SJCRH30 (cell line): ENCODE data around the gene PDCL3. TPM values are rescaled to one million over a fixed set of nuclear protein-coding genes. Genes with fewer than 3 reads are reported as not detected.

Experiments used
- DNase-seq, 2 experiments: peaks; one replicate each; pipeline ENCODE4 v3.0.0-alpha.2; 2015 to 2020
- H3K27ac ChIP-seq: fragments of 250-450 bp; sonication (Bioruptor Pico); 2 replicates; pipeline ENCODE4 v1.5.1; 2020; ENCODE audit warnings: mild to moderate bottlenecking, moderate library complexity
- H3K27me3 ChIP-seq: fragments of 250-450 bp; sonication (Bioruptor Pico); 2 replicates; pipeline ENCODE4 v1.5.1; 2020; ENCODE audit warnings: mild to moderate bottlenecking, moderate library complexity
- H3K36me3 ChIP-seq: fragments of 250-450 bp; sonication (Bioruptor Pico); 2 replicates; pipeline ENCODE4 v1.5.1; 2020; ENCODE audit warnings: mild to moderate bottlenecking, moderate library complexity
- H3K4me1 ChIP-seq: fragments of 250-450 bp; sonication (Bioruptor Pico); 2 replicates; pipeline ENCODE4 v1.5.1; 2020; ENCODE audit warnings: mild to moderate bottlenecking, moderate library complexity
- H3K4me3 ChIP-seq: fragments of 250-450 bp; sonication (Bioruptor Pico); 2 replicates; pipeline ENCODE4 v1.5.1; 2020; ENCODE audit warnings: mild to moderate bottlenecking, moderate library complexity
- H3K9me3 ChIP-seq: fragments of 250-450 bp; sonication (Bioruptor Pico); replicated peaks from 2 replicates; pipeline ENCODE4 v1.5.1; 2020; ENCODE audit warnings: mild to moderate bottlenecking, moderate library complexity
- total RNA-seq: library from RNA; depleted of rRNA; stranded (reverse); fragments of >200 nt; shearing (Covaris generic); gene quantifications from 2 replicates; pipeline ENCODE4 v1.2.3, GENCODE V29; 2014

Gene PDCL3
- total RNA-seq, 1 experiment from 2014 or later: 22.4 TPM

DNA sequence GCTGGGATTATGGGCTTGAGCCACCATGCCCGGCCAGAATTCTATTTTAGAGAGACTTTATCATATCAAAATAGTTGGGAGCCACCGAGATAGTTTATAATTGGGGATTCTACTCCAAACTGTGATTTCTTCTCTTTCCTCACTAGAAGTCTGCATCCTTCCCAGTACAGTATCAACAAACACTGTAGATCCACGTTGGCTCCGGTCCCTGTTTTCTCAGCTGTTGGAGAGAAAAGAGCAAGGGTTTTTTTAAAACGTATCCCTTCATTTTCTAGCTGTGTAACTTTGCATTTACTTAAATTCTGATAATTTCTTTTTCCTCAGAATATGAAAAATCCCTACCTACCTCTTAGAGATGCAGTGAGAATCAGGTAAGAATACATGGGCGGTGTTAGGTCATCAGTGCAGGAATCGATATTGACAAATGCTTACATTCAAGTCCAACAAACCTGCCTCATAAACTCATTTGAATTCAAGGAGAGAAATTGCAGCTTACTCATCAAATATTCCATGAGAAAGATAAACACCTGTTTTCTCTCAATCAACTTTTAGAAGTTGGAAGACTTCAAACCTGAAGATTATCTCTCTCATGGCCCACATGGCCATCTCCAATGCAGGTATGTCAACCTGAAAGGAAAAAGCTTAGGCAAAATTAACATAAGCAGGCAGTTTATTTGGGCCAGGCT, 17.7 kb upstream of the PDCL3 start:
- no peaks in the 10 kb centered on the region for H3K36me3 ChIP-seq
- no peaks in the 10 kb centered on the region for H3K27me3 ChIP-seq
- H3K4me3 ChIP-seq: no peak overlapping the region
- DNase-seq: peak; percentile 18 to 20
- H3K9me3 ChIP-seq: no peaks in the 10 kb centered on the region
- H3K4me1 ChIP-seq: peaks cover 2% of the 10 kb centered on the region; the same call in 1 of the 2 replicates
- no peak overlapping the region for H3K27ac ChIP-seq

DNA sequence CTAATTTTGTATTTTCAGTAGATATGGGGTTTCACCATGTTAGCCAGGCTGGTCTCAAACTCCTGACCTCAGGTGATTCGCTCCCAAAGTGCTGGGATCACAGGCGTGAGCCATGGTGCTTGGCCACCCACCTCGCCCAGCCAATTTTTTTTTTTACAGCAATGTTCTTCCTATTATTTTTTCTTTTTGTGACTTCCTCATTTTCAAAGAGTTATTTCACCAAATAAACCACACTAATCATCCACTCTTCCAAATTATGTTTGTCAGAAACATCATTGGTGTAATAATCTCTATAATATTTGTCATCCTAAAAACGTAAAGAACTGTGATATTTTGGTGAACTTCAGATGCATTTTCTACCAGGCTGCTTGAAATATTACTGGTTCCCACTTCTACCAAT, 16.3 kb upstream of the PDCL3 start:
- H3K4me3 ChIP-seq: no peak overlapping the region
- H3K27me3 ChIP-seq: no peaks in the 10 kb centered on the region
- DNase-seq: no peak
- peaks cover 2% of the 10 kb centered on the region; the same call in 1 of the 2 replicates for H3K4me1 ChIP-seq
- no peaks in the 10 kb centered on the region for H3K9me3 ChIP-seq
- H3K36me3 ChIP-seq: no peaks in the 10 kb centered on the region
- H3K27ac ChIP-seq: no peak overlapping the region

DNA sequence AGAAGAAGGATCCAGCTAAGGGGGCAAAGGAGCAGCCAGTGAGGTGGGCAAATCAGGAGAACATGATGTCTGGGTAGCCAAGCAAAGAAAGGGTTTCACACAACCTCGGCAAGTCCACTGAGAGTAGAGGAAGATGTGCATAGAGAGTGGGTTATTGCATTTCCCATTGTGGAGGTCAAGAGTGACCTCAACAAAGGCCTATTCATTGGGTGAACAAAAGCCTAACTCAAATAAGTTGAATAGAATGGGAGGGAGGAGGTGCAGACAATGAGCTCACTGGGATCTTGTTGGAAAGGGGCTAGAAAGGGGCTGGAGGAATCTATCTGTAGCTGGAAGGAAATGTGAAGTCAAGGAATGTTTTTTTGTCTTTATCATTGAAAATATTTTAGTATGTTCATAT, 14.0 kb upstream of the PDCL3 start:
- DNase-seq: no peak
- no peaks in the 10 kb centered on the region for H3K36me3 ChIP-seq

GRCh38 chr2:100551303-100551702, 11.5 kb upstream of the PDCL3 start:
- no peaks in the 10 kb centered on the region for H3K36me3 ChIP-seq
- H3K4me1 ChIP-seq: no peaks in the 10 kb centered on the region
- H3K4me3 ChIP-seq: no peak overlapping the region
- no peaks in the 10 kb centered on the region for H3K27me3 ChIP-seq
- no peaks in the 10 kb centered on the region for H3K9me3 ChIP-seq
- H3K27ac ChIP-seq: no peak overlapping the region
- DNase-seq: no peak

More for the DNA sequence above, 14.0 kb upstream of the PDCL3 start:
- H3K9me3 ChIP-seq: no peaks in the 10 kb centered on the region
- no peak overlapping the region for H3K27ac ChIP-seq
- no peak overlapping the region for H3K4me3 ChIP-seq
- peaks cover 2% of the 10 kb centered on the region; the same call in 1 of the 2 replicates for H3K4me1 ChIP-seq
- H3K27me3 ChIP-seq: no peaks in the 10 kb centered on the region

- H3K36me3 ChIP-seq: no peaks in the 10 kb centered on the region
- H3K4me3 ChIP-seq: no peak overlapping the region
- no peak overlapping the region for H3K27ac ChIP-seq
- H3K9me3 ChIP-seq: no peaks in the 10 kb centered on the region
- H3K4me1 ChIP-seq: no peaks in the 10 kb centered on the region
- DNase-seq: no peak
- H3K27me3 ChIP-seq: no peaks in the 10 kb centered on the region; the same call in 1 of the 2 replicates
Measured at GRCh38 chr2:100554798-100555407, 7.9 kb upstream of the PDCL3 start.

- no peaks in the 10 kb centered on the region; the same call in 1 of the 2 replicates for H3K27me3 ChIP-seq
- H3K9me3 ChIP-seq: no peaks in the 10 kb centered on the region
- H3K36me3 ChIP-seq: no peaks in the 10 kb centered on the region
- no peak overlapping the region for H3K27ac ChIP-seq
- no peak overlapping the region for H3K4me3 ChIP-seq
- no peaks in the 10 kb centered on the region for H3K4me1 ChIP-seq
- no peak for DNase-seq
Measured at GRCh38 chr2:100556746-100557145, 6.0 kb upstream of the PDCL3 start.

GRCh38 chr2:100560216-100560830, 2.5 kb upstream of the PDCL3 start:
- no peaks in the 10 kb centered on the region for H3K9me3 ChIP-seq
- H3K4me1 ChIP-seq: no peaks in the 10 kb centered on the region
- H3K27me3 ChIP-seq: no peaks in the 10 kb centered on the region; the same call in 1 of the 2 replicates
- H3K4me3 ChIP-seq: no peak overlapping the region
- H3K36me3 ChIP-seq: no peaks in the 10 kb centered on the region
- H3K27ac ChIP-seq: no peak overlapping the region
- DNase-seq: no peak

DNA sequence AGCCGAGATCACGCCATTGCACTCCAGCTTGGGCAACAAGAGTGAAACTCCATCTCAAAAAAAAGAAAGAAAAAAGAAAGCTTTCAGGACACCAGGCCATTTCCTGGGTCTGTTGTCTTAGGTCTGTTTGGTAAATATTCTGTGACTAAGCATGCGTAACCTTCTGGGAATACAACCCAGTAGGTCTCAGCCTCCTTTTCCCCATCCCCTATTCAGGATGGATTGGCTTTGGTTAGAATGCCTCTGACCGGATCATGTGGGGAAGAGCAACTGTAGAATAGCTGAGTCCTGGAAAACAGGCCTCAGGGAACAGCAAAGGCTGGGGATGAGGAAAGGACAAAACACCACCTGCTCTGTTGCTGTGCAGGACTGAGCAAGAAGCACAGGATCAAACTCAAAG, 1.6 kb upstream of the PDCL3 start:
- H3K4me1 ChIP-seq: no peaks in the 10 kb centered on the region
- DNase-seq: no peak
- no peak overlapping the region for H3K27ac ChIP-seq
- H3K9me3 ChIP-seq: no peaks in the 10 kb centered on the region
- no peaks in the 10 kb centered on the region; the same call in 1 of the 2 replicates for H3K27me3 ChIP-seq
- no peaks in the 10 kb centered on the region for H3K36me3 ChIP-seq
- no peak overlapping the region for H3K4me3 ChIP-seq

DNA sequence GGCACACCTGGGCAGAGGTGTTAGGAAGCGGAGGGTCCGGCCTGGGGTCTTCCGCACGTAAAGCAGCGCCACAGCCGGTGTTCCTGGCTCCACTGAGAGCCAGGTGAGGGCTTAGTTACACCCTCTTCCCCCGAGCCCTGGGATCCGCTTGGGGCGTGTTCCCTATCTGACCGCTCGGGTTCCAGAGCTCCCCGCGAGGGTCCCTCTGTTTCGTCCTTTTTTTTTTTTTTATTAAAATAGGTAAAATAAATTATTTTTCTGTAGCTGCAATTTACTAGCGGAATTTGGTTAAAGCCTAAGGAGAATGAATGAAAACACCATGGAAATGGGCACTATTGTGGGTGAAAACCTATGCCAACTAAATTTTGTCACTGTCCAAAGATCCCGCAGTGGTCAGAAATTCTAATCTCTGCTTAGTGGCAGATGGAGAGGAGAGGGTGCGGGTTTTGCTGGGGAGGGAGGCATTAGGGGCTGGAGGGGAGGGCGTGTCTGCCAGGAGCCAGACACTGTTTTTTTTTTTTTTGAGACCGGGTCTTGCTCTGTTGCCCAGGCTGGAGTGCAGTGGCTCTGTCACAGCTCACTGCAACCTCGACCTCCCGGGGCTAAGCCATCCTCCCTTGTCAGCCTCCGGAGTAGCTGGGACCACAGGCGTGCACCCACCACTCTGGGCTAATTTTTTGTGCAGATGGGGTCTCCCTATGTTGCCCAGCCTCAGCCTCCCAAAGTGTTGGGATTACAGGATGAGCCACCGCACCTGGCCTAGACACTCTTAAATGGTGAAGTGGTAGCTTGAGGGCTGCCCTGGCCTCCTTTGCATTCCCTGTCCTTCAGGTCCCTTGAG, 834 bp downstream of the PDCL3 start:
- no peaks in the 10 kb centered on the region; the same call in 1 of the 2 replicates for H3K27me3 ChIP-seq
- H3K9me3 ChIP-seq: no peaks in the 10 kb centered on the region
- H3K36me3 ChIP-seq: 0 out of 2 replicates have a peak, but pooled peaks cover 2% of the 10 kb centered on the region
- H3K4me1 ChIP-seq: no peaks in the 10 kb centered on the region
- peak; percentile 10 to 27 for DNase-seq
- H3K27ac ChIP-seq: peak overlapping the region; percentile 90
- H3K4me3 ChIP-seq: peak overlapping the region; percentile 80

DNA sequence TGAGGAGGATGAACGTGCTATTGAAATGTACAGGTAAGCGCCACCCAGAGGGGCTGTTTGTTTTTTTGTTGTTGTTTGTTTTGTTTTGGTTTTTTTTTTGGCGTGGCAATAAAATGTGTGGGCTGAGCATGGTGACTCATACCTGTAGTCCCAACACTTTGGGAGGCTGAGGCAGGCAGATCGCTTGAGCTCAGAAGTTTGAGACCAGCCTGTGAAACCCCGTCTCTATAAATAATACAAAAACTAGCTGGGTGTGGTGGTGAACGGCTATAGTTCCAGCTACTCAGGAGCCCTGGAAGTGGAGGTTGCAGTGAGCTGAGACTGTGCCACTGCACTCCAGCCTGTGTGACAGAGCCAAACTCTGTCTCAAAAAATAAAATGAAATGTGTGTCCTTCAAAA, 6.2 kb downstream of the PDCL3 start:
- no peaks in the 10 kb centered on the region for H3K4me1 ChIP-seq
- H3K27ac ChIP-seq: no peak overlapping the region
- H3K36me3 ChIP-seq: peaks cover 8% of the 10 kb centered on the region; the same call in 1 of the 2 replicates
- H3K9me3 ChIP-seq: no peaks in the 10 kb centered on the region
- no peaks in the 10 kb centered on the region for H3K27me3 ChIP-seq
- DNase-seq: no peak
- no peak overlapping the region for H3K4me3 ChIP-seq

- no peak for DNase-seq
- Histone ChIP-seq H3K36me3 (peaks cover 11% of the 10 kb centered on the region; the same call in 1 of the 2 replicates), H3K27ac (no peak overlapping the region), H3K4me1 (no peaks in the 10 kb centered on the region), H3K4me3 (no peak overlapping the region), H3K27me3 (no peaks in the 10 kb centered on the region), H3K9me3 (no peaks in the 10 kb centered on the region)
Measured at GRCh38 chr2:100571668-100572067, 8.9 kb downstream of the PDCL3 start.

DNA sequence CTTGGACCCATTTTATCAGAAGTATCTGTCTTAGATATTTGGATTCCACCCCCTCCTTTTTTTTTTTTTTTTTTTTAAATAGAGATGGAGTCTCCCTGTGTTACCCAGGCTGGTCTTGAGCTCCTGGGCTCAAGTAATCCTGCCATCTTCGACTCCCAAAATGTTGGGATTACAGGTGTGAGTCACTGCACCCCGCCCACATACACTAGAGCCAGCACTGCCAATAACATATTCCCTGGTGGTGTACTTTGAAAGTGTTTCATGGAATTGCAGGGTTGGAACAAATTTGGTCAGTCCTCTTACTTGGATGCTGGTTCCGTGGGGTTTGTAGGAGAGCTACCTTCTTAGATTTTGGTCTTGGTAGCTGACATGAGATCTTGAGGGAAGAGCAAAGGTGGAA, 15.0 kb downstream of the PDCL3 start:
- H3K4me3 ChIP-seq: no peak overlapping the region

DNA sequence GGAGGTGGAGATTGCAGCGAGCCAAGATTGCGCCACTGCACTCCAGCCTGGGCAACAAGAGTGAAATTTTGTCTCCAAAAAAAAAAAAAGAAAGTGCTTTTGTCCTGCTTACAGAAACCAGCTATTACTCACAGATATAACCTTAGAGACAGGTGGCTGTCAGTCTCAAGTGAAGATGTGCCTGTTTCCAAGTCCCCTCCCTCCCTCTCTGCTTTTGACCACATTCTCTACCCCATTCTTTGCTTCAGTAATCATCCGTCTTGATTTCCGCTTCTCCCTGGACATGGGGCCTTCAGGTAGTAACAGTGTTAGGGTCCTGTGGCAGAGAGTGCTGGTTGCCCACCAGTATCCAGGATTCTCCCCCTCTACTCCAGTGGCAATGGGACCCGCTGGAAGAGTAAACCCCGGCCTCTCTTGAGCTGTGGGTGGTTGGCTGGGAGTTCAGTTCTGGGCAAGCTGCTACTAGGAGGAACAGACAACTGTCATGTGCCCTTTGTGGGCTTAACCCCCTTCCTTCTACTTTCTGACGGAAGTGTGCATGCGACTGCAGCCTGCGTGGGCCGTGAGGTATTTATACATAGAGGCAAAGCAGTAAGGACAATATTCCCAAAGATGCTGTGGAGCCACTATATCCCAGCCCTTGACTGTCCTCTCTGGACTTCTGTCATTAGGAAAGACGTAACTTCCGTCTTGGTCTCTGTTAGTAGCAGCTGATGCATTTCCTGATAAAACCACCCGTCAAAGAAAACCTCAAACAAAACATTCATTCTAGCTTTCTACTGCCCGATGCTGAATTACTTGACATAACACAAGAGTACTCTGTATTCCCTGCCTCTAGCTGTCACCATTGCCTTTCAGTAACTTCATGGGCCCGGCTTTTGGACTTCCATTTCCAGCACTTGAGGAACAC, 17.8 kb downstream of the PDCL3 start:
- Histone ChIP-seq H3K9me3 (no peaks in the 10 kb centered on the region), H3K27ac (no peak overlapping the region), H3K4me3 (no peak overlapping the region), H3K4me1 (no peaks in the 10 kb centered on the region), H3K27me3 (no peaks in the 10 kb centered on the region), H3K36me3 (no peaks in the 10 kb centered on the region)
- no peak for DNase-seq

More for the DNA sequence above, 15.0 kb downstream of the PDCL3 start:
- no peaks in the 10 kb centered on the region for H3K27me3 ChIP-seq
- no peaks in the 10 kb centered on the region for H3K9me3 ChIP-seq
- H3K27ac ChIP-seq: no peak overlapping the region
- DNase-seq: no peak
- H3K36me3 ChIP-seq: 0 out of 2 replicates have a peak, but pooled peaks cover 4% of the 10 kb centered on the region
- H3K4me1 ChIP-seq: no peaks in the 10 kb centered on the region

- Histone ChIP-seq H3K27me3 (no peaks in the 10 kb centered on the region), H3K4me1 (no peaks in the 10 kb centered on the region), H3K27ac (no peak overlapping the region), H3K9me3 (no peaks in the 10 kb centered on the region), H3K36me3 (no peaks in the 10 kb centered on the region), H3K4me3 (no peak overlapping the region)
- DNase-seq: no peak
Measured at GRCh38 chr2:100581277-100581612, 18.5 kb downstream of the PDCL3 start.
